ENCODE results near the gene DMAC2. TPM values are rescaled to one million over a fixed set of nuclear protein-coding genes. Genes with fewer than 3 reads are reported as not detected.
"Not testable (repeated sequence)": the region's sequence is repeated elsewhere in the genome, so short reads cannot be mapped to it uniquely, and the experiment has no call there.

The DMAC2 gene
- total RNA-seq, 2 donors from 2014 or later, result 21.7 to 27.9 TPM

GRCh38 chr19:41435936-41436673, 3.6 kb downstream of the DMAC2 start:
- Histone ChIP-seq H3K4me3 (no peak overlapping the region), H3K36me3 (peaks cover 16% of the 10 kb centered on the region), H3K27me3 (replicated peaks; ENCODE audit: insufficient read depth) (no peaks in the 10 kb centered on the region), H3K27ac (no peak overlapping the region), H3K9me3 (no peaks in the 10 kb centered on the region), H3K4me1 (ENCODE audit: control insufficient read depth in 1 of 2, low read depth in 2 of 2) (peaks cover 3 to 9% of the 10 kb centered on the region in 2 donors)
- DNase-seq (ENCODE audit: low spot score) (no peak), ATAC-seq (ENCODE audit: insufficient number of reproducible peaks, low FRiP score, low read depth) (no peak)
- TF ChIP-seq CTCF (IDR thresholded peaks at IDR 0.05), result no peak

DNA sequence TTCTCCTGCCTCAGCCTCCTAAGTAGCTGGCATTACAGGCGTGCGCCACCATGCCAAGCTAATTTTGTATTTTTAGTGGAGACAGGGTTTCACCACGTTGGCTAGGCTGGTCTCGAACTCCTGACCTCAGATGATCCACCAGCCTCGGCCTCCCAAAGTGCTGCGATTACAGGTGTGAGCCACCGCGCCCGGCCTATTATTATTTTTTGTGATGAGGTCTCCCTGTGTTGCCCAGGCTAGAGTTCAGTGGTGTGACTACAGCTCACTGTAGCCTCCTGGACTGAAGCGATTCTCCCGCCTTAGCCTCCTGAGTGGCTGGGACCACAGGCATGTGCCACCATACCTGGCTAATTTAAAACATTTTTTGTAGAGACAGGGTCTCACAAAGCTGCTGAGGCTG, 4.3 kb downstream of the DMAC2 start:
- not testable (repeated sequence) for DNase-seq (ENCODE audit: low spot score)

DNA sequence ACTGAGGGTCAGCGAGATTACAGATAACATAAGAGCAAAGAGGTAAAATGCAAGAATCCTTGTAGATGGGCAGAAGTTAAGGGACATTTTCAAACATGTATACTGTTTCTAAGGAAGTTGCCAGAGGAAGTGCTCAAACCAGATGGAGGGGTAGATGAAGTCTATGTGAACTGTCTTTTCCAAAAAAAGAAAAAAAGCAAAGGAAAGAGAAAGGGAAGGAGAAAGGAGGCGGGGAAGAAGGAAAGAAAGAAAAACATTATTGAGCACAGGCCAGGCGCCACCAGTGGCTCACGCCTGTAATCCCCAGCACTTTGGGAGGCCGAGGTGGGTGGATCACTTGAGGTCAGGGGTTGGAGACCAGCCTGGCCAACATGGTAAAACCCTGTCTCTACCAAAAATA, 5.3 kb downstream of the DMAC2 start:
- no peak for TF ChIP-seq CTCF (IDR thresholded peaks at IDR 0.05)
- Histone ChIP-seq H3K4me3 (no peak overlapping the region), H3K9me3 (no peaks in the 10 kb centered on the region), H3K27ac (no peak overlapping the region), H3K27me3 (replicated peaks; ENCODE audit: insufficient read depth) (no peaks in the 10 kb centered on the region), H3K4me1 (ENCODE audit: control insufficient read depth in 1 of 2, low read depth in 2 of 2) (peaks cover 3 to 9% of the 10 kb centered on the region in 2 donors), H3K36me3 (peaks cover 16% of the 10 kb centered on the region)
- ATAC-seq (ENCODE audit: insufficient number of reproducible peaks, low FRiP score, low read depth) (no peak), DNase-seq (ENCODE audit: low spot score) (no peak)

More for the DNA sequence above, 4.3 kb downstream of the DMAC2 start:
- H3K27me3 ChIP-seq (replicated peaks; ENCODE audit: insufficient read depth); H3K4me1 ChIP-seq (ENCODE audit: control insufficient read depth in 1 of 2, low read depth in 2 of 2); H3K9me3 ChIP-seq; ATAC-seq (ENCODE audit: insufficient number of reproducible peaks, low FRiP score, low read depth); H3K27ac ChIP-seq; H3K4me3 ChIP-seq: not testable (repeated sequence)
- peaks cover 16% of the 10 kb centered on the region for H3K36me3 ChIP-seq

DNA sequence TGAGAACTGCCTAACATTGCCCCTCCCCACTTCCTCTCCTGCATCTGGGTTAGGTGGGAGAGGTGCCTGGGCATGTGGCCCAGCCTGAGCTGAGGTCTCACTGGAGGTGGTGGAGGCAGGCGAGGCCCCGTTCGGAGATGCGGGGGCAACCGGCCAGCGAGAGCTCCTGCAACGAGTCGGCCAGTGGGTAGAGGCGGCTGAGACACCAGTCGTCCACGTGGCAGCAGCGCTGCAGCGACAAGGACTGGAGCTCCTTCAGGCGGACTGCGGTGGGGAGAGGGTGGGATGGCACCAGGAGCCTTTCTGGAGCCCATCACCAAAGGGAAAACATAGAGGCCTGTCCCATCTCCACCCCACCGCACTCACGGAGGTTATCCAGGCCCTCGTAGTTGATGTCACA, 6.5 kb downstream of the DMAC2 start:
- Histone ChIP-seq H3K4me1 (ENCODE audit: control insufficient read depth in 1 of 2, low read depth in 2 of 2) (peaks cover 6% of the 10 kb centered on the region in 2 donors), H3K36me3 (peaks cover 16% of the 10 kb centered on the region), H3K27ac (no peak overlapping the region), H3K27me3 (replicated peaks; ENCODE audit: insufficient read depth) (no peaks in the 10 kb centered on the region), H3K9me3 (no peaks in the 10 kb centered on the region), H3K4me3 (no peak overlapping the region)
- no peak for ATAC-seq (ENCODE audit: insufficient number of reproducible peaks, low FRiP score, low read depth)
- DNase-seq (ENCODE audit: low spot score), result no peak
- TF ChIP-seq CTCF (IDR thresholded peaks at IDR 0.05), result no peak

DNA sequence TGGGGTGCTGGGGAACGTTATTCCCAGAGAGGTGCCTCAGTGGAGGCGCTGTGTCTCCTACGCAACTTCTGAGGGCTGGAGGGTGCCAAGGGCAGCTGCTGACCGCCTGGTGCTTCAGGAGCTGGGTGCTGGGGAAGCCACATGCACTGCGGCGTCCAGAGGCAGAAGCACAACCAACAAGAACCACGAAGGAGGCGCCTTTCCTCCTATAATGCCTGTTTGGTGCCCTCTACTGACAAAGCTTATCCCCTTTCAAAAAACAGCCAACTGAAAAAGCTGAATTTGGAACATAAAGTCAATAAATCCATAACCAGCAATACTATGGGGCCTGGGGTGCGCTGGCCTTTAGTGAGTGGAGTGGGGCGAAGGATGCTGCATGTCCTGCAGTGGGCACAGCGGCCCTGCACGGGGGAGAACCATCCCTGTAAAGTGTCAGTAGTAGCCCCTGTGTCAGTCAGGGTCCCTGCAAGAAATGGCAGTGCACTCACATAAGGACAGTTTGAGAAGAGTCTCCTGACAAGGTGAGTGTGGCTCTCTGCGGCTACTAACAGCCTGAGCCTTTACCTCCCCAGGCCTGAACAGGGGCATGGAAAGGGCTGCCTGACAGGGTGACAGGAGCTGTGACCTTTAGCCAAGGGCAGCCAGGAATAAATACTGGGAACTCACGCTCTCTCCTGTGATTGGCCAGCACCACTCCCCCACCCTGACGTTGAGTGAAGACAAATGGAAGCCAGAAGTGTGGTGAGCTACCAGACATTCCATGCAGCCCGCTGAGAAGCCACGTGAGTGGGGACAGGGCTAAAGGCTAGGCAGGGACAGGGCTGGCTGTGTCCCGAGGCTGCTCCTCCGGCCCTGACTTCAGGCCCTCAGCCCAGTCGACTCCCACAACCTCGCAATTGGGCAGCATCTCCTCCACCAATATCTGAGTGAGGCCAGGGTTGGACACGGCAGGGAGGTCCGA, 8.0 kb downstream of the DMAC2 start:
- ATAC-seq (ENCODE audit: insufficient number of reproducible peaks, low FRiP score, low read depth), result no peak
- Histone ChIP-seq H3K9me3 (no peaks in the 10 kb centered on the region), H3K27ac (no peak overlapping the region), H3K36me3 (peaks cover 13% of the 10 kb centered on the region), H3K4me1 (ENCODE audit: control insufficient read depth in 1 of 2, low read depth in 2 of 2) (peaks cover 10 to 17% of the 10 kb centered on the region in 2 donors), H3K27me3 (replicated peaks; ENCODE audit: insufficient read depth) (no peaks in the 10 kb centered on the region), H3K4me3 (no peak overlapping the region)
- DNase-seq (ENCODE audit: low spot score), result no peak
- TF ChIP-seq CTCF (IDR thresholded peaks at IDR 0.05), result no peak

Data from thoracic aorta (tissue), 2 donors.